ENCODE data around the gene INTS11.
A peak's percentile ranks its signal among the peaks of the same experiment; 100 is the strongest.

The INTS11 gene

DNA sequence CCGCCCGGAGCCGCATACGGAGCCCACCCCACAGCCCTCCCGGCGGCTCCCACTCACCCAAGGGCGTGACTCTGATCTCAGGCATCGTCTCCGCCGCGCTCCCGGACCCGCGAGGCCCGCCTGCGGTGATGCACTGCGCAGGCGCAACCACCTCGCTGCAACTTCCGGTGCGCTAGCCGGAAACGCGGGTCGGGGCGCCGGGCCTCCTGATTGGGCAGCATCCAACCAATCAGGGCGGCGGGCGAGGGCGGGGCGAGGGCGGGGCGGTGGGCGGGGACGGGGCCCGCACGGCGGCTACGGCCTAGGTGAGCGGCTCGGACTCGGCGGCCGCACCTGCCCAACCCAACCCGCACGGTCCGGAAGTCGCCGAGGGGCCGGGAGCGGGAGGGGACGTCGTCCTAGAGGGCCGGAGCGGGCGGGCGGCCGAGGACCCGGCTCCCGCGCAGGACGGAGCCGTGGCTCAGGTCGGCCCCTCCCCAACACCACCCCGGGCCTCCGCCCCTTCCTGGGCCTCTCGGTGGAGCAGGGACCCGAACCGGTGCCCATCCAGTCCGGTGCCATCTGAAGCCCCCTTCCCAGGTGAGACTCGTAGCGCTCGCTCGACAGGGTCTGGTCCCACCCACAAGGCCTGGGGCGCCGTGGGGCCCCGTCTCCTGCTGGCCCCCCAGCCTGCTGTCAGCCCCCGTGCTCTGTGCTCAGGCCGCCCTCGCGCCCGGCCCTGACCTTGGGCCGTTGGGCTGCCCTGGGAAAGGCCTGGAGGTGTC is at the start of gene INTS11, which contains the start of gene CPTP:
Gene INTS11 (minus strand): TSS at position 137 of the 764 bp plus-strand sequence. CDS start 52 bp downstream, at position 85.
Gene CPTP (plus strand): TSS at position 279 of the 764 bp plus-strand sequence. CDS start 2,109 bp downstream, outside the sequence.
- TF ChIP-seq CTCF (IDR thresholded peaks at IDR 0.05; ENCODE audit: low read depth, low read length, poor library complexity, severe bottlenecking) = no peak
- TF ChIP-seq EZH2phosphoT487 (IDR thresholded peaks at IDR 0.05; ENCODE audit: borderline replicate concordance, low read length) = no peak
- peaks cover 26% of the 10 kb centered on the region for H3K4me1 ChIP-seq (ENCODE audit: control insufficient read depth, low read length)
- peak within 1 kb of the TSS; percentile 88 for H3K4me2 ChIP-seq (ENCODE audit: low read length)
- H3F3A ChIP-seq (ENCODE audit: control insufficient read depth, insufficient read depth) = no peaks in the 10 kb centered on the region
- peaks cover 18% of the 10 kb centered on the region for H4K20me1 ChIP-seq (ENCODE audit: control insufficient read depth, insufficient read depth, low read depth, low read length)
- H3K36me3 ChIP-seq (ENCODE audit: control insufficient read depth, low read length) = peaks cover 37% of the 10 kb centered on the region; the same call in 1 of the 2 replicates
- H3K9me2 ChIP-seq (replicated peaks; ENCODE audit: control insufficient read depth, low read length) = no peaks in the 10 kb centered on the region
- no peaks in the 10 kb centered on the region for H3K27me3 ChIP-seq (ENCODE audit: control insufficient read depth, low read length)
- peaks cover 4% of the 10 kb centered on the region for H3K9me3 ChIP-seq (ENCODE audit: control insufficient read depth, insufficient read depth, low read length)
- H3K4me3 ChIP-seq (ENCODE audit: low read length) = peak within 1 kb of the TSS; percentile 82
- H3K79me2 ChIP-seq (ENCODE audit: control insufficient read depth, low read length) = peaks cover 61% of the 10 kb centered on the region
- H3K27ac ChIP-seq (ENCODE audit: low read depth, low read length) = peak within 1 kb of the TSS; percentile 34

DNA sequence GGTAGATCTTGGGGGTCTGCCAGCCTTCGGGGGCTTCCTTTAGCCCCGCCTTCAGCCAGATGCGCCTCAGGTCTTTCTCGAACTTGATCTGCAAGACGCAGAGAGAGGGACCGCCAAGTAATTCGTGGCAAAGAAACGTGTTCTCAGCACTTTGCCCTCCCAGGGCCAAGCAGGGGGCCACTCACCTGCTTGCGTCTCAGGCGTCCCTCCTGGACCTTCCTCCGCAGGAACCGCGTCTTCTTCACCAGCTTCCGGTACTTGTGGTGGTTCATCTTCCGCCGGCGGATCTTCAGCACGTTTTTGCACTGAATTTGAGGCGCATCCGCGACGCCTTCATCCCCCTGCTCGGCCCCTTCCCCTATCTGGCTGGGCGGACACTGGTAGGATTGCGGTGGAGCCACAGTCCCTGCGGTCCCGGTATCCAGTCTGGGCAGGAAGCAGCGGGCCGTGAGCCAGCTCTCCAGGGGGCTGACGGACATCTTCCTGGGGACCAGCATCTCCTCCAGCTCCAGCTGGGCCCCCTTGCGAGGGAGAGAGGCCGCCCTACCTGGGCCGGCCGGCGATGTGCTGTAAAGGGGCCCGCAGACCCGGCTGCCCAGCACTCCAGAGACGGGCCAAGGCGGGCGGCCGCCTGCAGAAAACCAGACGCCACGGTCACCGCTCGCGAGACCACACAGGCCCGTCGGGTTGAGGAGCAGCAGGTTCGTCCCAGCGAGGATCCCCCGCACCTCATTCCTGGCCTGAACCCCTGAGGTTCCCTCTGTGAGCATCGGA is 49.5 kb upstream of the INTS11 start:
- peaks cover 35% of the 10 kb centered on the region for H3K4me1 ChIP-seq (ENCODE audit: control insufficient read depth, low read length)
- peaks cover 46% of the 10 kb centered on the region for H3K36me3 ChIP-seq (ENCODE audit: control insufficient read depth, low read length)
- H3K27ac ChIP-seq (ENCODE audit: low read depth, low read length) = no peak overlapping the region
- H3K9me3 ChIP-seq (ENCODE audit: control insufficient read depth, insufficient read depth, low read length) = no peaks in the 10 kb centered on the region
- H3K27me3 ChIP-seq (ENCODE audit: control insufficient read depth, low read length) = no peaks in the 10 kb centered on the region
- H4K20me1 ChIP-seq (ENCODE audit: control insufficient read depth, insufficient read depth, low read depth, low read length) = peaks cover 6% of the 10 kb centered on the region; the same call in 1 of the 2 replicates
- peaks cover 7% of the 10 kb centered on the region for H3F3A ChIP-seq (ENCODE audit: control insufficient read depth, insufficient read depth)
- TF ChIP-seq CTCF (IDR thresholded peaks at IDR 0.05; ENCODE audit: low read depth, low read length, poor library complexity, severe bottlenecking) (no peak), EZH2phosphoT487 (IDR thresholded peaks at IDR 0.05; ENCODE audit: borderline replicate concordance, low read length) (no peak)
- H3K79me2 ChIP-seq (ENCODE audit: control insufficient read depth, low read length) = peaks cover 41% of the 10 kb centered on the region
- no peaks in the 10 kb centered on the region for H3K9me2 ChIP-seq (replicated peaks; ENCODE audit: control insufficient read depth, low read length)
- H3K4me3 ChIP-seq (ENCODE audit: low read length) = peak overlapping the region; percentile 98
- peak overlapping the region; percentile 86 for H3K4me2 ChIP-seq (ENCODE audit: low read length)

GRCh38 chr1:1373051-1373814 is 48.8 kb upstream of the INTS11 start:
- H3K9me3 ChIP-seq (ENCODE audit: control insufficient read depth, insufficient read depth, low read length) = no peaks in the 10 kb centered on the region
- H3K9me2 ChIP-seq (replicated peaks; ENCODE audit: control insufficient read depth, low read length) = no peaks in the 10 kb centered on the region
- H3K4me1 ChIP-seq (ENCODE audit: control insufficient read depth, low read length) = peaks cover 35% of the 10 kb centered on the region
- H3F3A ChIP-seq (ENCODE audit: control insufficient read depth, insufficient read depth) = peaks cover 9% of the 10 kb centered on the region
- peaks cover 6% of the 10 kb centered on the region; the same call in 1 of the 2 replicates for H4K20me1 ChIP-seq (ENCODE audit: control insufficient read depth, insufficient read depth, low read depth, low read length)
- H3K79me2 ChIP-seq (ENCODE audit: control insufficient read depth, low read length) = peaks cover 41% of the 10 kb centered on the region
- peak overlapping the region; percentile 98; the same call in 1 of the 2 replicates for H3K4me3 ChIP-seq (ENCODE audit: low read length)
- no peak overlapping the region for H3K27ac ChIP-seq (ENCODE audit: low read depth, low read length)
- peaks cover 46% of the 10 kb centered on the region for H3K36me3 ChIP-seq (ENCODE audit: control insufficient read depth, low read length)
- peak overlapping the region; percentile 86 for H3K4me2 ChIP-seq (ENCODE audit: low read length)
- H3K27me3 ChIP-seq (ENCODE audit: control insufficient read depth, low read length) = no peaks in the 10 kb centered on the region
- TF ChIP-seq CTCF (IDR thresholded peaks at IDR 0.05; ENCODE audit: low read depth, low read length, poor library complexity, severe bottlenecking) (no peak), EZH2phosphoT487 (IDR thresholded peaks at IDR 0.05; ENCODE audit: borderline replicate concordance, low read length) (no peak)
